OCI-M2 (cell line): ENCODE data around the gene SLC22A23.

Experiments used
- DNase-seq: peaks from one replicate; lab custom pipeline; 2025; ENCODE audit not compliant: unreplicated experiment; lab: John Stamatoyannopoulos, UW

SLC22A23 gene

DNA sequence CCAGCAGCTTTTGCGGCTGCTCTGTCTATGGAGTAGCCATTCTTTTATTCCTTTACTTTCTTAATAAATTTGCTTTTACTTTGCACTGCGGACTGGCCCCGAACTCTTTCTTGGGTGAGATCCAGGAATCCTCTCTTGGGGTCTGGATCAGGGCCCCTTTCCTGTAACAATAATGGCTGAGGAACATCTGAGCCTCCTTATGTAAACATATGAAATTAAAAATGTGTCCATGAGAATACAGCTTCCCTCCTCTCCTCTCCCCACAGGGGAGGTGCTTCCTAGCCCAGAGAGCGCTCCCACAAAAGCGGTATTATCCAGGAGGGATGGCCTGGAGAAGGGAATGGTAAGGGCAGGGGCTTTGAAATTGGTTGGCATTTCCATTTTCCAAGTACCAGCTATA lies 117.0 kb downstream of the SLC22A23 start:
- DNase-seq, result no peak

GRCh38 chr6:3337521-3338350 lies 119.1 kb downstream of the SLC22A23 start:
- no peak for DNase-seq

GRCh38 chr6:3336859-3337515 lies 119.9 kb downstream of the SLC22A23 start:
- no peak for DNase-seq

GRCh38 chr6:3336066-3336786 lies 120.6 kb downstream of the SLC22A23 start:
- DNase-seq, result no peak

- DNase-seq, result no peak
Observed at GRCh38 chr6:3335169-3335568, 121.7 kb downstream of the SLC22A23 start.

GRCh38 chr6:3334555-3334954 lies 122.3 kb downstream of the SLC22A23 start:
- no peak for DNase-seq

GRCh38 chr6:3333263-3333662 lies 123.6 kb downstream of the SLC22A23 start:
- no peak for DNase-seq

DNA sequence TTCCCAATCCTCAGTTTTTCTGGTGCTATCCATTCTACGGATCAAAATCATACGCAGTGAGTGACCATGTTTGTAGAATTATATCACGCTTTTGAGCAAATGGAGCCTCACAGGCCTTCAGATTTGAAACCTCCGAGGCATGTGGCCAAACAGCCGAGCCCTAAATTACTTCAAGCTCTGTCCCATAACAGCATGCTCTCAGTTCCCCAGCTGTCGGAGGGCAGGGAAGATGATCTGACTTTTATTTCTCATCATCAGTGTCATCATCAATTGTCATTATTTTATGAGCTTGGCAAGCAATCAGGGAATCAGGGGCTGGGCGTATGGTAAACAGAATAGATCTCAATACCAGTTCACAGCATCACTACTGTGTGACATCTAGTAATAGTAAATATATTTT lies 124.9 kb downstream of the SLC22A23 start:
- no peak for DNase-seq

GRCh38 chr6:3331494-3331893 lies 125.4 kb downstream of the SLC22A23 start:
- no peak for DNase-seq

DNA sequence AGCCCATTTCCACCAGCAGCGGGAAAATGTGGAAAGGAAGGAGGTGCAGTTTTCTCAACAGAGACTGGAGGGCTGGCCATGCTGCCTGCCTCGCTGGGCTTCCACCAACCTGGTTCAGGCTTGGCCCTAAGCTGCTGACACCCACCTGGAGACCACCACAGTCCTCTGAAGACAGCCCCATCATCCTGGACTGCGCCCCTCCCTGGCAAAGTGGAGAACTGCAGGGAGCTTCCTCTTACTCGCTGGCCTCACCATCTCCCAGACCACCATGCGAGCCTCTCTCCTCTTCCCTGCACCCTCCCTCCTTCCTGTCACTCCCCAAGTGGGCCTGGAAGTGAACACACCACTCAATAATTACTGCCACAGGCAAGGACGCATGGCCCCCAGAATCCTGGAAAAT lies 126.7 kb downstream of the SLC22A23 start:
- no peak for DNase-seq

- DNase-seq, result no peak
Observed at GRCh38 chr6:3329393-3330051, 127.3 kb downstream of the SLC22A23 start.

DNA sequence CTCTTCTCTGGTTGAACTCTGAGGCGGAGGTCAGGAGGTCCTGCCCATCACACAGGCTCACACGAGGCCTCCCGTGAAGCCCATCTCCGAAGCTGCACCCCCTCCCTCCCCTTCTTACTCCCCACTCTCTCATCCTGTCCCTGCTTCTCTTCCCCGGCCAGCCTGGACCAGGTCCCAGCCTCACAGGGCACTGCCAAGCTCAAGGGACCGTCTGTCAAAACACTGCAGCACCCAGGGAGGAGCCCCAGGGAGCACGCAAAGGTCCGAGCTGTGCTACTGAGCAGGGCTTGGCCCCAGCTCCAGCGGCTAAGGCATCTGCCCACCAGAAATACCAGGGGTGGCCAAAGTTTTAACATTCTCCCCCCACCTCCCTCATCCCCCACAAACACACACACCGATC lies 128.1 kb downstream of the SLC22A23 start:
- DNase-seq, result no peak

GRCh38 chr6:3328145-3328544 lies 128.7 kb downstream of the SLC22A23 start:
- no peak for DNase-seq

GRCh38 chr6:3327403-3327802 lies 129.4 kb downstream of the SLC22A23 start:
- no peak for DNase-seq

DNA sequence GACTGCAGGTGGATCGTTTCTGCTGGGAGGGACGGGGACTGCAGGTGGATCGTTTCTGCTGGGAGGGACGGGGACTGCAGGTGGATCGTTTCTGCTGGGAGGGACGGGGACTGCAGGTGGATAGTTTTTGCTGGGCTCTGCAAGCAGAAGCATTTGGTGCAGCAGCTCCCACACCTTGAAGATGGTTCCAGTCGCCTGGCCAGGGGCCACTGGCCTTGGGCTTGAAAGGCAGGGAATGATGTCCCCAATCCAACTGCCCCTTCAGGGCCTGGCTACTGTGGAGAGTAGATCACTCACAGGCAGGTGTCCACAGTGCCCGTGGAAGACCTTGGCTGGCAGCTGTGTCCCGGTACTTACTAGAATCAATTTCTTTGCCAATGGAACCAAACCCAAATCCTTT lies 129.9 kb downstream of the SLC22A23 start:
- no peak for DNase-seq

DNA sequence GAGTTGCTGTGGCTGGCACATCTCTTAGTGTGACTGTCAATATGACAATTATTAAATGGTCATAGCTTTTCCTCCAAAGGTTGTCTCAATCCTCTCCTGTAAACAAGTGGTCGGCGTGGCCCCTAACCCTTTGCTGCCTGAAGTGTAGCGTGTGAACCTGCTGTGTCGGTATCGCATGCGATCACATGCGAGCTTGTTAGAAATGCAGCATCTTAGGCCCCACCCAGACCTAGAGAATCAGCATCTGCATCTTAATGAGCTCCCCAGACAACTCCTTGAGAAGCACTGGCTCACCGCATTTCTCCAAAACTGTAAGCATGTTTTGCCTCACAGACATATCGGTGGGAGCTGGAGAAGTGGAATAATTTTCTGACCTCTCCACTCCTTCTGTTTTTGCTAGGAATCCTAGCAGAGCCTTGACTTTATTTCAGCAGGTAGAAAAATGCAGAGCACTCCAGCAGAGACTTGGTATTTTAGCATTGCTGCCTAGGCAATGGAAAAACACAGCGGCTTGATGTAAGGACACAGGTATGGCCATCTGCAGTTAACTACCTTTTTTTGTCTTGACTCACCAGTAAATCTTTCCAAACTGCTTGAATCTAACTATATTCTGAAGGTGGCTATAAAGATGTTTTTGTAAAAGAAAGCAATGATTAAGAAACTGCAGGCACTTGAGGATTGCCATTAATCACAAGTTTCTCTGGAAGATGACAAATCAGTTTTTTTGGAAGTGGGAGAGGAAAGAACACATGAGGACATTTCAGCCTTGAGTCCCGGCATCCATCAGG lies 130.5 kb downstream of the SLC22A23 start:
- no peak for DNase-seq

GRCh38 chr6:3325210-3325609 lies 131.6 kb downstream of the SLC22A23 start:
- no peak for DNase-seq

DNA sequence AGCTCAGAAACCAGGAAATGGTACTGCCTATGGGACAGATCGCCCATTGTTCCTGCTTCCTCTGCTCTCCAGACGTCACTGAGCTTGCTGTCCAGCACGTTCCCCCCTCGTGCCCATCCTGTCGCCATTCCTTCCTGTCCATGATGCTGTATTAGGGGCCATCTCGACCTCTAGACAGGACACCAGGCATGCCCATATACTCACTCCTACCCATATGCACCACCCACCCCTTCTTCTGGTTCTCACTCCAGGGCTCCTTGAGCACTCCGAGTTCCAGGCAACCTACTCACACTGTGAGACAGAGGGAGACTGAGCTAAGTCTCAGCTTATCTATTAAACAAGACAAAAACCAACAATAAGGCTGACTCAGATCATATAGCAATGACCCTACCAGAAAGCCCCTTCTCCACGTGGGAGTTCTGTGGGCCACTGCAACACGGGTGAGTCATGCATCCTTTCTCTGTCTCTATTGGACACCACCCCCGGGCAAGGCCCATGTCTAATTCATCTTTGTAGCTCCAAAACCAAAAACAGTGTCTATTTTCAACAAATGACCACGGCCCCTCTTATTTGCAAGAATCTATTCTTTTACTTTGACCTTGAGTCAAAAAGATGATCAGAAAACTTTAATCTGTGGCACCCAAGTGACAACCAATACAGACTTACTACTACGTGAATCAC lies 132.4 kb downstream of the SLC22A23 start:
- DNase-seq, result peak; percentile 38

DNA sequence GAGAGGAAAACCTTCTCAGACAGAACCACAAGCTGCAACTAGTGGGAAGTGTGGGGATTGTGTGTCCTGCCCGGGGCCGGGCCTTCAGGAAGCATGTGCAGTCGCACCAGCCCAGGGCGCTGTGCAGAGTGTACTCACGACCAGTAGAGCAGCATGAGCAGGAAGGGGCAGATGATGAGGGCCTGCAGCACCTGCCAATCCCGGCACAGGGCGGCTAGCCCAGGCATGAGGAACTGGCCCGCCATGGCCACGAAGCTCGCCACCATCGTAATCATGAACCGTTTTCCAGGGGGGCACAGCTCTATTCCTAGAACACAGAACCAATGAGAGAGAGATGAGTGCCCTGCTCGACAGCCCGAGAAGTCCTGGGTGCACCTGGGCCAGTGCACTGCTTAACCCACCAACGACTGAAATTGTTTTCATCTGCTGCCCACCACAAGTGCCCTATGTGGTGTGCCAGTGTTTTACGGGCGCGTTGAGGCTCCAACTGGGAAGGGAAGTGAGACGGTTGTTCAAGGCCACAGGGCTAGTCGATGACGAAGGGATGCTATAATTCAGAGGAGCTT lies 133.1 kb downstream of the SLC22A23 start:
- DNase-seq, result no peak

DNA sequence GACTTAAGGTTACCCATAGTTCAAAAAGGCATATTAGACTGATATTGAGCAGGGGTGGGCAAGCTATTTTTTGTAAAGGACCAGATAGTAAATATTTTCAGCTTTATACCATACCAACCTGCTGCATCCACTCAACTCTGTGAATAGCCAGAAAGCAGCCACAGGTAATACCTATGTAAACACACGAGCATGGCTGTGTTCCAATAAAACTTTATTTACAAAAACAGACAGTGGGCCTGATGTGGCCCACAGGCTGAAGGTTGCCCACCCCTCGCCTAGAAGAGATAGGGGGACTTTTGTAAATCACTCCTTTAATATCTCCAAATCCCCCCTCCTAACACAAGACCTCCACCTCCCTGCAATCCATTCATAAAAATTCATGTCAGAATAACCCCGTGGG lies 133.7 kb downstream of the SLC22A23 start:
- DNase-seq, result no peak
